HS-27A (cell line): ENCODE results near the gene DHX38.

Experiments
- DNase-seq: peaks from one replicate; pipeline ENCODE4 v3.0.0-alpha.2; 2012; ENCODE audit warnings: low read depth, missing footprints

Gene DHX38

DNA sequence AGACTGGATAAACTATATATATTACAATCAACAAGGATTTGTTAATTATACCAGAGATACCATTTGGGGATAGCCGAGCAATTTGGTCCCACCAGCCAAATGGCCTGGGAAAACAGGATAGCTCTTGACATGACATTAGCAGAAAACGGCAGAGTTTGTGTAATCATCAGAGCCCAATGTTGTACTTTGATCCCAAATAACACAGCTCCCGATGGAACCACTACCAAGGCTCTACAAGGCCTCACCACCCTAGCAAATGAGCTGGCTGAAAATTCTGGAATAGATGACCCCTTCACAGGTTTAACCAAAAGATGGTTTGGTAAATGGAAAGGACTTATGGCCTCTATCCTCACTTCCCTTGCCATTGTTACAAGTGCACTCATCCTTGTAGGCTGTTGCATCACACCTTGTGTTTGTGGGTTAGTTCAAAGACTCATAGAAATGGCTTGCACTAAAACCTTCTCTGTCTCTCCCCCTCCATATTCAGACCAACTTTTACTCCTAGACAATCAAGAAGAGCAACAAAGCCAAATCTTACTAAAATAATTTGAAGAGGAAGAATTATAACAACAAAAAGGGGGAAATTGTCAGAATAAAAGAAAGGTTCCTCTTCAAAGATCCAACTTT lies 9.8 kb upstream of the DHX38 start:
- no peak for DNase-seq

- DNase-seq = no peak
Observed at GRCh38 chr16:72084445-72084844, 9.2 kb upstream of the DHX38 start.

DNA sequence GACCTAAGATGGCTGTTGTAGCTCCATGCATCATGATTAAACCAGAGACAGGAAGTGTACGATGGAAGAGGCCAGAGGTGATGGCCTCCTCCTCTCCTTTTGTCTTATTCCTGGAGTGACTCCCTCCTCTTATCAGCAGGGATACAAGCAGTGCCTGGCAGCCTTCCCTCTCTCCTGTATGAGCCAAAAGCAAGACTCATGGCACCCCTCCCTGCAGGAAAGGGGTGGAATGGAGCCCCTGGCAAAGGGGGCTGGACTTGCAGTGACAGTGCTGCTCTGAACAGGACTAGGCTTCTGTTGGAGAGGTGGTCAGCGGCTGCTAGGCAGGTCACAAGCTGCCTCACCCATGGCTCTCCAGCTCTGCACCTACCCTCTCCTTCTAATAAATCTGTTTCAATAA lies 8.6 kb upstream of the DHX38 start:
- no peak for DNase-seq

DNA sequence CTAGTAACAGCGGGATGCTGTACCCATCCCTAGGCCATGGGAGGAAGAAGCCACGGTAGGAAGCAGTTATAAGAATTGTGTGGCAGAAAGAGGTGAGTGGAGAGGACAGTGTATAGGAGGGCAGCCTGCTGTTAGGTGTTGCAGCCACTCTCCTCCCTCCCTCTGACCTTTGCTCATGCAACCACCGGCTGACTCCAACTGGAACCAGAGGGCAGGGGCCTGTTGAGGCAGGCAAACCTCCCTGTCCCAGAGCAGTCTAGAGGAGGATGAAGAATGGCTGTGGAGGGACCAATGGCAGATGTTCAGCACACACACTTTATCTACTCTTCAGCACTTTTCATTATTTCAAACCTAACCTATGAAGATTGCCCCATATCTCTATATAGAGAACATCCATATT lies 2.4 kb upstream of the DHX38 start:
- DNase-seq = no peak

DNA sequence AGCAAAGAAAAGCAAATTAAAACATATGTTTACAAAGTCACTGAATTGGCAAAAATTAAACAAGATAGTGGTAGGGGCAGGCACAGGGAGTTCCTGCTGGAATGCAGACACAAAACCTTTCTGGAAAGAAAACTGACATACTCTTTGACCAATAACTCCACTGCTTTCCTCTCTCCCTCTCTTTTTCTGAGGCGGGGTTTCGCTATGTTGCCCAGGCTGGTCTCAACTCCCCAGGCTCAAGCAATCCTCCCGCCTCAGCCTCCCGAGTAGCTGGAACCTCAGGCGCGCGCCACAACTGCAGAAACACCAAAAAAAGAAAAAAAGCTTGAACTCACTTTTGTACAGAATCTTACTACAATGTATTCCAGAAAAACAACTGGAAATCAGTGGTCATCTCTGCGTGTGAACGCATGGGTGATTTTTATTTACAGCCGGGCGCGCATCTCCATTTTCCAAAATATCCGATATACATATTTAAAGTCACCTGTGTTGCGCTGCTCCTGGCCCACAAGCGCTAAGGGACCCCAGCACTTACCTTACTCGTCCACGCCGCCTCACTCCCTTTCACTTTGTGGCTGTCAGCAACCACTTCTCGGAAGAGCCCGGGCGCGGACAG lies 707 bp upstream of the DHX38 start:
- no peak for DNase-seq

DNA sequence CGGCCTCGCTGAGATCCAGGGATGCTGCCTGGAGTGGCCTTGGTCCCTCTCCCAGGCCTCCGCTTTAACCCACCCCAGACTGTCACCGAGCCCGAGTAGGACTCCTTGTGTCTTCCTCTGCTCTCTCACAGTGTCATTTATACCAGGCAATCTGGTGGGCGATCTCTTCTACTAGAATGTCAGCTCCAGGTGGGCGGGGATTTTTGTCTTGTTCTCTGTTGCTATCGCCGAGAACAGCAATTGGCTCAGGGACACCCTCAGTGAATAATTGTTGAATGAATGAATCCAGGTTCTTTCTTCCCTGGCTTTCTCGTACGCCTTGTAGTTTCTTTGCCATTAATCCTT lies 591 bp downstream of the DHX38 start:
- DNase-seq = no peak

GRCh38 chr16:72098936-72099335 lies 5.3 kb downstream of the DHX38 start:
- DNase-seq = no peak

GRCh38 chr16:72099377-72099818 lies 5.8 kb downstream of the DHX38 start:
- DNase-seq = no peak

DNA sequence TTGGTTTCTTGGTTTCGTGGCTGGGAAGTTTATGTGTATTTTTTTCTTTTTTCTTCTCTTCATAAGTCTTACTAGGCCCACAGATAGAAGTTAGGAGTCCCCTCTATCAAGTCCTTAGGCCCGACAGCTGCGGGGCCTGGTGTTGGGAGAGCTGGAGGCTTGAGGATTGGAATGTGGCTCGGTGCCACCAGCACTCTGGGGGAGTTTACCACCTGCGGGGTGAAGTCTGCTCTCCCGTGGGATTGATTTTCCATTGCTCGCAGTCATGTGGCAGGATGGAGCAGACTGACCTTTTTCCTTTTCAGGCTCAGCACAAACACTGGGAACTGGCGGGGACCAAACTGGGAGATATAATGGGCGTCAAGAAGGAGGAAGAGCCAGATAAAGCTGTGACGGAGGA lies 7.5 kb downstream of the DHX38 start:
- no peak for DNase-seq

GRCh38 chr16:72104905-72105304 lies 11.3 kb downstream of the DHX38 start:
- DNase-seq = no peak

- DNase-seq = no peak
Observed at GRCh38 chr16:72105978-72106377, 12.3 kb downstream of the DHX38 start.

DNA sequence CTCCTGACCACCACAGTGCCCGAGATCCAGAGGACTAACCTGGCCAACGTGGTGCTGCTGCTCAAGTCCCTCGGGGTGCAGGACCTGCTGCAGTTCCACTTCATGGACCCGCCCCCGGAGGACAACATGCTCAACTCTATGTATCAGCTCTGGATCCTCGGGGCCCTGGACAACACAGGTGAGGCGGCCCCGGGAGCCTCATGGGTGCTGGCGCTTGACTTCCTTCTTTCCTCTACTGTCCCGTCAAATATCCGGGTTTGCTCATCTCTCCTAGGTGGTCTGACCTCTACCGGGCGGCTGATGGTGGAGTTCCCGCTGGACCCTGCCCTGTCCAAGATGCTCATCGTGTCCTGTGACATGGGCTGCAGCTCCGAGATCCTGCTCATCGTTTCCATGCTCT lies 13.7 kb downstream of the DHX38 start:
- no peak for DNase-seq

DNA sequence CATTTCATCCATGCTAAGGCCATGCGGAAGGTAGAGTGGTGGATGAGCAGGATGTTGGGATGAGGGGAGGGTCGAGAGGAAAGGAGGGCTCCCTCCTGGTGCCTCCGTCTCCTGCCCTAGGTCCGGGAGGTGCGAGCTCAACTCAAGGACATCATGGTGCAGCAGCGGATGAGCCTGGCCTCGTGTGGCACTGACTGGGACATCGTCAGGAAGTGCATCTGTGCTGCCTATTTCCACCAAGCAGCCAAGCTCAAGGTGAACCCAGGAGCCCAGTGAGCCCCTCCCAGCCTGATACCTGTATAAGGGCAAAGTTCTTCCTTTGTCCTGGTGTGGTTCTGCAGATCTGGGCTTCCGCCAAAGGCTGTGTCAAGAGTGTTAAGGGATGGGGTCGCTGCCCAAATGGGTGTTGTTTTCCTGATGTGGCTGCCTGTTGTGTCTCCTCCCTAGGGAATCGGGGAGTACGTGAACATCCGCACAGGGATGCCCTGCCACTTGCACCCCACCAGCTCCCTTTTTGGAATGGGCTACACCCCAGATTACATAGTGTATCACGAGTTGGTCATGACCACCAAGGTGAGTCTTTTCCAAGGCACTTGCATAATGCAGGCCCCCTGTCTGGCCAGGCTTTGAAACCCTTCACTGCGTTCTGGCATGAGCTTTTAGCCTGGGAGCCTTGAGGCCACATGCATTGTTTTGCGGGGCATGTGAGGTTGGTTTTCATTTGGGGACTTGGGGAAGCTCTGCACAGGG lies 14.9 kb downstream of the DHX38 start:
- no peak for DNase-seq

DNA sequence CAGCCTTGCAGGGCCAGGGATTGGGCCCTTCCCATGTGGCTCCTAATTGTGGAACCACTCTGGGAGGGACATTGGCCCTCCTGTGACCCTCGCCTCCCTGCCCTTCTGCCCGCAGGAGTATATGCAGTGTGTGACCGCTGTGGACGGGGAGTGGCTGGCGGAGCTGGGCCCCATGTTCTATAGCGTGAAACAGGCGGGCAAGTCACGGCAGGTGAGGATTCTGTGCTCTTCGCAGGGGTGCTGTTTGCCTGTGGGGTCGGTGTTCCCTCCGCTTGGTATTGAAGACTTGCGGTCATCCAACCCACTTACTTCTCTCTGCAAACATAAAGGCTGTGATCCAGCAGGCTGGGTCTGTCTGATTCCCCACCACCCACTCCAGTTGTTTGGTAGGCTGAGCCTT lies 15.7 kb downstream of the DHX38 start:
- DNase-seq = no peak

DNA sequence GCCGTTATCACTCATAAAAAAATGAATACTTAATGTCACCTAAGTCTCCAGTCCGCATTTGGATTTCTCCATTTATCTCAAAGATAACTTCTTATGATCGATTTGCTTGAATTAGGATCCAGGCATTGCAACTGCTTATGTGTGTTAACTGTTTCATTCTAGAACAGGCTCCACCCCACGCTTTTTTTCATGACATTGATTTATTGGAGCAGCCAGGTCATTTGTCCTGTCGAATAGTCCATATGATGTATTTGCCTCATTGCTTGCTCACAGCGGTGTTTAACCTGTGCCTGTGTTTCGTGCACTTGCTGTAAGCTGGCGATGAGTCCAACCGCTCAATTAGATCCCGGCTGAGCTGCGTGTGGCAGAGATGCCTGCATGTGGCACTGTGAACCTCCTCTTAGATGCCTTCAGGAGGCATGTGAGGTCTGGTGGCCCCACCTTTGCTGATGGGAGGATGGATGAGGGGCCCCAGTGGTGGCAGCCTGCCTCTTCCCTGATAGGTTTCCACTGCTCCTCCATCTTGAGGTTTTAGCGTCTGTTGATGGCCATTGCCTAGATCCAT lies 16.4 kb downstream of the DHX38 start:
- DNase-seq = no peak

- no peak for DNase-seq
Observed at GRCh38 chr16:72110662-72111615, 17.3 kb downstream of the DHX38 start.

DNA sequence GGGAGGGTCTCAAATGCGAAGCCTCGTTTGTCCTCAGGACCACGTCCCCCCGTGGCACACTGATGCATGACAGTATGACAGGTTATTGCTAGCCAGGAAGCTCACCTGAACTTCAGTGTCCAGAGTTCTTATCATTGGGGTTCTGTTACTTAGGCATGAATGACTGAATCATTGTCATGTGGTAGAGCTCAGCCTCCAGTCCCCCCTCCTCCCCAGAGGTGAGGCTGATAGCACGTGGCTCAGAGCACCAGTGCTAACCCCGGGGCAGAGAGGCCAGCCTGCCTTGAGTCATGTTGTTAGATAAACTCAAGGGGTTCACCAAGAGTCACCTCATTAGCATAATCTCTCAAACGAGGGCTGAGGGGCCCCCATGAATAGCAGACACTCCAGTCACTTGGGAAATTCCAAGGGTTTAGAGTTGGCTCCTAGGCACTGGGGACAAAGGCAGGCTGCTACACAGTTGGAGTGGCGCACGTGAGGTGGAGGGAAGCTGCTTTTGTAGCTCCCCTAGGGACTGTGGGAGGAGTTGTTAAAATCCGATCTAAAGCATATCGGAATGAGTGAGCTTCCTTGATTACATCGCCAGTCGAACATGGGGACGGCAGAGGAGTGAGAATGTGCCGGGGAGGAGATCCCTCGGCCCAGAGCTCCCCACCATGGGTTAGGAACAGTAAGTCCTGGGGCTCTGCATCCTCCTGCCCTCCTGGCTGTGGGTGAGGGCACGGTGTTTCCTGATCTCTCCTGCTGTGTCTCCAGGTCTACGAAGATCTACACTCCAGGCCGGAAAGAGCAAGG lies 18.2 kb downstream of the DHX38 start:
- DNase-seq = no peak

GRCh38 chr16:72112452-72112792 lies 18.8 kb downstream of the DHX38 start:
- DNase-seq = no peak

GRCh38 chr16:72112906-72113615 lies 19.4 kb downstream of the DHX38 start:
- no peak for DNase-seq

- no peak for DNase-seq
Observed at GRCh38 chr16:72113616-72113945, 19.9 kb downstream of the DHX38 start.

- DNase-seq = no peak
Observed at GRCh38 chr16:72120026-72120425, 26.4 kb downstream of the DHX38 start.
